Kidney tubule cell (primary cell): ENCODE results near the gene PRDM13.
"Not testable (repeated sequence)": the region's sequence is repeated elsewhere in the genome, so short reads cannot be mapped to it uniquely, and the experiment has no call there.

Experiments used
- DNase-seq: peaks from one replicate; pipeline ENCODE4 v3.0.0-alpha.2; 2018; ENCODE audit warnings: low spot score

The PRDM13 gene

DNA sequence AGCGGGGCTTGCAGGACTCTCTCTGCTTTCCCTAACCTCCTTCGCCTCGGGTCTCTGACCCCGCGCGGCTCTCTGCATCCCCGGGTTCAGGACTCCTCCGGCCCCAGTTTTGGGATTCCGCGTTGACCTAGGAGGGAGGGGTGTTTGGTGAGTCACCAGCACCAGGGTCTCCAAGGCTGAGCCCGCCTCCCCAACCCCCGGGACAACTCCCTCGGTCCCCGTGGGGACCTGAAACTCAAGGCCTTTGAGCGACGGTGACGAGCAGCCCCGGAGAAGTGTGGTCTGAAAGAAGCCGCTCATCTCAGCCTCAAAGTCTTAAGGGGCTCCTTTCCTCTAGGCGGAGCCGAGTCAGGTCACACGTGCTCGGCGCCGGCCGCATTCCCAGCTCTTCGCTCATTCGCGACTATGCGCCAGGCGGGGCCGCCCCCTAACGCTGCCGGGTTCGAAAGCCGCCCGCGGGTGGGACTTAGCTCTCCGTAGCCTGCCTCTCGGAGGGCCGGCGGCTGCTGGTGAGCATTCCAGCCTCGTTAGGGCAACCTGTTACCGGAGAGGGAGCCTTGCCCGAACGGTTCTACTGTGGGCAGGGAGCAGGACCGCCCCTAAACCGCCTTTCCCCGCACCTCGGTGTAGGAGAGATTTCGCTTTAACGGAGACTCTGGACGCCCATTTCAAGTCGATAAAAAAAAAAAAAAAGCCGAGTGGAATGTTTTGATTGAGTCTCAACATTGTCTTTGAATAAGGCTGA is 3.0 kb upstream of the PRDM13 start:
- peak; percentile 27 for DNase-seq

GRCh38 chr6:99604166-99605073 is 2.2 kb upstream of the PRDM13 start:
- no peak for DNase-seq

DNA sequence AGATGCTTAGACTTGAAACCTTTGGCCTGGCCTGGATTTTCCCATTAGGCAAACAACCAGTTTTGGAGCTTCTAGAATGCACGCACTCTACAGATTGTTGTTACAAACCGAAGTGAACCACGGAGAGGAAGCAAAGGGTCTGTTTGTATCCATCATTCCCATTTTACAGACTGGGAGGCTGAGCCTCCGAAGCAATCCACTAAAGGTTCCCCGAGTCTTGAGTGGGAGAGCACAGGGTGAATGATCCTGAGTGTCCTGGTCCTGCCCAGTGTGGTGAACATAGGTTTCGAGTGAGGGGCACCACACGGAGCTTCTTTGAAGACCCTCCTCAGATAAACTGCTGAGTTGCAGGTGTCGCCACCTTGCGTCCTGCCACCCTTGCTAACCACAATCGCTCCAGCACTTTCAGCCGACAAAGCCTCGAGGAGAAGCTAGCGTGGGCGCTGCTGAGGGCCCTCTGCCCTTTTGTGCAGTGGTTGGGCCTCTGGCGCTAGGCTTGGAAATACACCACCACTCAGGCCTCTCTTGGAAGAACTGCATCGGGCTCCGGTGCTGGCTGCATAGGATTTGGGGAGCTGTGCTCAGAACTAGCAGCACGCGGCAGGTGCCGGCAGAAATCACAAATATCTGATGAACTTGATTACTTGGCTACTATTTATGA is 1.4 kb upstream of the PRDM13 start:
- DNase-seq: no peak

- no peak for DNase-seq
These were observed 550 bp upstream of the PRDM13 start for GRCh38 chr6:99605911-99606655.

- DNase-seq: no peak
These were observed 893 bp downstream of the PRDM13 start for GRCh38 chr6:99607416-99608036.

- no peak for DNase-seq
These were observed 1.6 kb downstream of the PRDM13 start for GRCh38 chr6:99608059-99608885.

DNA sequence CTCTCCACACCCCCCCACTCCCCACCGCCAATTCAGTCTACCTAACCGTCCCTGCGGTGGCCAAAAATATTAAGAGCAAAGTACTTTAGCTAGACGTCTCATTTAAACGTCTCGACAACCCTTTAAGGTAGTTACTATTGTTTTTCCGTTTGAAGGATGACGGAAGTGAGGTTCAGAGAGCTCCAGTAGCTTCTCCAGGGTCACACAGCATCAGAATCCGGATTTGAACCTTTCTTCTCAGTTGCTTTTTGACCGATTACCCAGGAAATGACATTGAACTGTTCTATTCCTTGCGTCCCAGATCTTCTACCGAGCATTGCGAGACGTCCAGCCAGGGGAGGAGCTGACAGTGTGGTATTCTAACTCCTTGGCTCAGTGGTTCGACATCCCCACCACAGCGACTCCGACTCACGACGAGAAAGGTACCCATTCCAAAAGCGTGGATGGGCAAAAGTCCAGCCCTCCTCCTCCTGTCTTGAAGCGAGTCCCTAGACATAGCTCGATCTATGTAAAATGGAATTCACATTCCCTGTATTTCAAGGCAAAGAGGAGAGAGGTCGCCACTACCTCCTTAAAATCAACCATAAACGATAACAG is 2.4 kb downstream of the PRDM13 start:
- no peak for DNase-seq

- no peak for DNase-seq
These were observed 3.4 kb downstream of the PRDM13 start for GRCh38 chr6:99609905-99610489.

GRCh38 chr6:99611148-99611547 is 4.5 kb downstream of the PRDM13 start:
- DNase-seq: no peak

GRCh38 chr6:99612551-99613408 is 6.1 kb downstream of the PRDM13 start:
- no peak for DNase-seq

DNA sequence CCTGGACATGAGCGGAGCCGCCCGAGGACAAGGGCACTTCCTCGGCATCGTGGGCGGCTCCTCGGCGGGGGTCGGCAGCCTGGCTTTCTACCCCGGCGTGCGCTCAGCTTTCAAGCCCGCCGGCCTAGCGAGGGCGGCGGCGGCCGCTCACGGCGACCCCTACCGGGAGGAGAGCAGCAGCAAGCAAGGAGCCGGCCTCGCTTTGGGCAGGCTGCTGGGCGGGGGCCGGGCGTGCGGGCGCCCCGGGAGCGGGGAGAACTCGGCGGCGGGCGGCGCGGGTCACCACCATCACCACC is 6.7 kb downstream of the PRDM13 start:
- DNase-seq: peak; percentile 42

- peak; percentile 22 for DNase-seq
These were observed 7.2 kb downstream of the PRDM13 start for GRCh38 chr6:99613705-99614429.

DNA sequence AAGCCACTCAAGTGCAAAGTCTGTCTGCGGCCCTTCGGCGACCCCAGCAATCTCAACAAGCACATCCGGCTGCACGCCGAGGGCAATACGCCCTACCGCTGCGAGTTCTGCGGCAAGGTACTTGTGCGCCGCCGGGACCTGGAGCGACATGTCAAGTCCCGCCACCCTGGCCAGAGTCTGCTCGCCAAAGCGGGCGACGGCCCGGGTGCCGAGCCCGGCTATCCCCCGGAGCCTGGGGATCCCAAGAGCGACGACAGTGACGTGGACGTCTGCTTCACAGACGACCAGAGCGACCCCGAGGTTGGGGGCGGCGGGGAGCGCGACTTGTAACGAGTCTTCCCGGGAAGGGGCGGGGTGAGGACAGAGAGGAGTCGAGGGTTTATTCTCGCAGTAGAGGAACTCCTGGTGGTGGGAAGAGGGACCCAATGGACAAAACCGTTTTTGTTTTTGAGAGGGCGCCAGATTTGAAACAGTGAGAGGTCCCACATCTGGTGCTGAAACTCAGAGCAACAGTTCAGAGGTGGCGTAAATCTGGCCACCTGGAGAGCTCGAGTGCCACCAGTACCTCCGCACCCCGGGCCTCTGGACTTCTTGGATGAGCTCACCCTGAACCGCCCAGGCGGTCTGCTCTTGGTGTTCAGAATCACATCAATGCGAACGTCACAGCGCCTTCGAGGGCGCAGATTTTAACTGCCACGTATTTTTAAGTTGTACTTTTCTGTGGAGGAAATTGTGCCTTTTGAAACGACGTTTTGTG is 8.0 kb downstream of the PRDM13 start:
- no peak for DNase-seq

DNA sequence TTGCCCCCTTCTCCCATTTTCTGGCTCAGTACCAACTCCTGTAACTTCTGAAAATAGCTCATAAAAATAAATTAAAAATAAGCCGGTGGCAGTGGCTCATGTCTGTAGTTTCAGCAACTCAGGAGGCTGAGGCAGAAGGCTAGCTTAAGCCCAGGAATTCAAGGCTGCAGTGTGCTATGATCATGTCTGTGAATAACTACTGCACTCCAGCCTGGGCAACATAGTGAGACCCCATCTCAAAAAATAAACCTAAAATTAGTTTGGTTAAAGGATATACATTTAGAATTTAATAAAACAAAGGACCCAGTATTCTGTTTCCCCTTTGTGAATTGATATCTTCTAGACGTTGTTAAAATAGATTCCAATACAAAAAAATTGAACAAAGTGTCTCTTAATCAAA is 10.5 kb downstream of the PRDM13 start:
- DNase-seq: no peak

- DNase-seq: no peak
These were observed 12.2 kb downstream of the PRDM13 start for GRCh38 chr6:99618649-99619408.

DNA sequence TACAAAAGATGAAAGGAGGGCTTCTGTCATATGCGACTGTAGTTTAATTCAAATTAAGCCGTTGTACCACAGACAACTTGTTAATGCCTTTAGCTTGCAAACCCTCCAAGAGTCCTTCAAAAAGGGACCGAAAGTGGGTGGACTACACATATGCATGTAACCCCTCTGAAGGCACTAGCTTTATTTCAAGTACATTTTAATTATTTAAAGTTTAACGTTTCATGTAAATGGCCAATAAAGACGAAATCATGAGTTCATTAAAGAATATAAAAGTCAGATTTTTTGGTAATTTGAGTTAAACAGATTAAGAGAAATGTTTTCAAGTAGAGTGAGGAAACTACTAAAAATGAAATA is 12.8 kb downstream of the PRDM13 start:
- DNase-seq: no peak

- DNase-seq: not testable (repeated sequence)
These were observed 15.4 kb downstream of the PRDM13 start for GRCh38 chr6:99622044-99622443.
